Hepatocyte (in vitro differentiated cells): ENCODE data around the gene TMEM92.

Experiments used
- CTCF ChIP-seq: fragments of 200-600 bp; sonication (generic); IDR thresholded peaks from 2 replicates; pipeline ENCODE4 v1.5.1; 2016; ENCODE audit warnings: antibody characterized with exemption, mild to moderate bottlenecking; ENCODE audit not compliant: poor library complexity
- EZH2phosphoT487 ChIP-seq: fragments of 200-600 bp; sonication (generic); IDR thresholded peaks from one replicate; pipeline ENCODE4 v1.6.1; 2018; ENCODE audit warnings: antibody characterized with exemption, mild to moderate bottlenecking, low read depth, moderate library complexity; ENCODE audit not compliant: unreplicated experiment, severe bottlenecking

GRCh38 chr17:50279181-50279526, 4.9 kb downstream of the TMEM92 start:
- TF ChIP-seq CTCF (no peak), EZH2phosphoT487 (no peak)
